Neural cell (in vitro differentiated cells): ENCODE results near the gene STOML3. TPM values are rescaled to one million over a fixed set of nuclear protein-coding genes. Genes with fewer than 3 reads are reported as not detected.

Experiments used
- H2AFZ ChIP-seq: fragments of 200-600, 300-800 bp; sonication (generic), shearing (Covaris generic); 2 replicates; pipeline ENCODE4 v1.6.0; 2014; ENCODE audit warnings: low read depth, mild to moderate bottlenecking, antibody characterized with exemption, low read length, moderate library complexity
- H3F3A ChIP-seq: fragments of 200-600 bp; shearing (Covaris generic); 2 replicates; pipeline ENCODE4 v1.6.1; 2016; ENCODE audit warnings: mild to moderate bottlenecking, moderate library complexity, mixed read lengths, antibody characterized with exemption, low read length; ENCODE audit not compliant: insufficient read depth, poor library complexity, severe bottlenecking
- H3K27ac ChIP-seq: fragments of 200-600, 300-800 bp; sonication (generic), shearing (Covaris generic); 2 replicates; pipeline ENCODE4 v1.5.1; 2014; ENCODE audit warnings: mild to moderate bottlenecking, low read length, moderate library complexity
- H3K27me3 ChIP-seq: fragments of 300-800, 200-600 bp; sonication (generic), shearing (Covaris generic); 2 replicates; pipeline ENCODE4 v1.6.0; 2014; ENCODE audit warnings: mild to moderate bottlenecking, low read depth, low read length, moderate library complexity; ENCODE audit not compliant: insufficient read depth
- H3K36me3 ChIP-seq: fragments of 300-800, 200-600 bp; sonication (generic), shearing (Covaris generic); 2 replicates; pipeline ENCODE4 v1.5.1; 2014; ENCODE audit warnings: mild to moderate bottlenecking, antibody characterized with exemption, low read length, moderate library complexity; ENCODE audit not compliant: insufficient read depth
- H3K4me2 ChIP-seq: fragments of 300-800, 200-600 bp; sonication (generic), shearing (Covaris generic); 2 replicates; pipeline ENCODE4 v1.6.0; 2014; ENCODE audit warnings: mild to moderate bottlenecking, low read length
- H3K4me3 ChIP-seq: fragments of 300-800, 200-600 bp; sonication (generic), shearing (Covaris generic); 2 replicates; pipeline ENCODE4 v1.5.1; 2014; ENCODE audit warnings: mild to moderate bottlenecking, low read length, moderate library complexity
- H3K79me2 ChIP-seq: fragments of 200-600 bp; shearing (Covaris generic); replicated peaks from 2 replicates; pipeline ENCODE4 v1.6.0; 2014; ENCODE audit warnings: mild to moderate bottlenecking, low read length, moderate library complexity; ENCODE audit not compliant: insufficient read depth
- H3K9ac ChIP-seq: fragments of 300-800, 200-600 bp; sonication (generic), shearing (Covaris generic); 2 replicates; pipeline ENCODE4 v1.6.1; 2016; ENCODE audit warnings: mild to moderate bottlenecking, low read length, mixed read lengths
- H3K9me2 ChIP-seq: fragments of 200-600 bp; shearing (Covaris generic); 2 replicates; pipeline ENCODE4 v1.6.1; 2016; ENCODE audit warnings: mild to moderate bottlenecking, low read length, mixed read lengths; ENCODE audit not compliant: insufficient read depth
- H3K9me3 ChIP-seq: fragments of 200-600, 300-800 bp; sonication (generic), shearing (Covaris generic); 2 replicates; pipeline ENCODE4 v1.6.1; 2016; ENCODE audit warnings: mild to moderate bottlenecking, mixed run types, low read length, moderate library complexity, mixed read lengths
- H4K20me1 ChIP-seq: fragments of 200-600 bp; shearing (Covaris generic); 2 replicates; pipeline ENCODE4 v1.6.1; 2016; ENCODE audit warnings: mild to moderate bottlenecking, mixed run types; ENCODE audit not compliant: insufficient read depth
- EP300 ChIP-seq: fragments of 450-650 bp; conservative IDR thresholded peaks from 2 replicates; pipeline ENCODE4 v1.6.1; 2014; ENCODE audit warnings: antibody characterized with exemption, mild to moderate bottlenecking, moderate library complexity; ENCODE audit not compliant: poor library complexity, severe bottlenecking
- EZH2 ChIP-seq: fragments of 200-600, 300-800 bp; shearing (Covaris generic), sonication (generic); IDR thresholded peaks from 2 replicates; pipeline ENCODE4 v1.6.1; 2014; ENCODE audit warnings: antibody characterized with exemption, low read length, borderline replicate concordance, mild to moderate bottlenecking; ENCODE audit not compliant: insufficient read depth, poor library complexity, severe bottlenecking
- MXI1 ChIP-seq: fragments of 450-650 bp; conservative IDR thresholded peaks from 2 replicates; pipeline ENCODE4 v1.6.1; 2014; ENCODE audit warnings: antibody characterized with exemption, mild to moderate bottlenecking; ENCODE audit not compliant: poor library complexity, severe bottlenecking
- POLR2AphosphoS5 ChIP-seq: IDR thresholded peaks from 2 replicates; pipeline ENCODE4 v1.6.1; 2012
- RAD21 ChIP-seq: fragments of 450-650 bp; conservative IDR thresholded peaks from 2 replicates; pipeline ENCODE4 v1.6.1; 2014; ENCODE audit warnings: antibody characterized with exemption, mild to moderate bottlenecking, moderate library complexity
- SMC3 ChIP-seq: fragments of 450-650 bp; conservative IDR thresholded peaks from 2 replicates; pipeline ENCODE4 v1.6.1; 2014; ENCODE audit warnings: antibody characterized with exemption, mild to moderate bottlenecking, moderate library complexity; ENCODE audit not compliant: poor library complexity
- TAF1 ChIP-seq: IDR thresholded peaks from 2 replicates; pipeline ENCODE4 v1.6.1; 2012; ENCODE audit warnings: low read depth
- polyA plus RNA-seq: library from polyadenylated mRNA; depleted of rRNA; stranded (reverse); fragments of >200 nt; gene quantifications from 2 replicates; pipeline ENCODE4 v1.2.3, GENCODE V29; 2014
- TF ChIP-seq, protein P1 (sequence below): fragments of 450-650 bp; IDR thresholded peaks from 2 replicates; pipeline ENCODE4 v1.5.1; 2014; ENCODE audit warnings: antibody characterized with exemption, mild to moderate bottlenecking, moderate library complexity; ENCODE audit not compliant: poor library complexity, severe bottlenecking
- TF ChIP-seq, protein P2 (sequence below): IDR thresholded peaks from 2 replicates; pipeline ENCODE4 v1.6.1; 2012; ENCODE audit warnings: borderline replicate concordance

STOML3 gene
- polyA plus RNA-seq, 1 donor from 2014 or later: not detected

DNA sequence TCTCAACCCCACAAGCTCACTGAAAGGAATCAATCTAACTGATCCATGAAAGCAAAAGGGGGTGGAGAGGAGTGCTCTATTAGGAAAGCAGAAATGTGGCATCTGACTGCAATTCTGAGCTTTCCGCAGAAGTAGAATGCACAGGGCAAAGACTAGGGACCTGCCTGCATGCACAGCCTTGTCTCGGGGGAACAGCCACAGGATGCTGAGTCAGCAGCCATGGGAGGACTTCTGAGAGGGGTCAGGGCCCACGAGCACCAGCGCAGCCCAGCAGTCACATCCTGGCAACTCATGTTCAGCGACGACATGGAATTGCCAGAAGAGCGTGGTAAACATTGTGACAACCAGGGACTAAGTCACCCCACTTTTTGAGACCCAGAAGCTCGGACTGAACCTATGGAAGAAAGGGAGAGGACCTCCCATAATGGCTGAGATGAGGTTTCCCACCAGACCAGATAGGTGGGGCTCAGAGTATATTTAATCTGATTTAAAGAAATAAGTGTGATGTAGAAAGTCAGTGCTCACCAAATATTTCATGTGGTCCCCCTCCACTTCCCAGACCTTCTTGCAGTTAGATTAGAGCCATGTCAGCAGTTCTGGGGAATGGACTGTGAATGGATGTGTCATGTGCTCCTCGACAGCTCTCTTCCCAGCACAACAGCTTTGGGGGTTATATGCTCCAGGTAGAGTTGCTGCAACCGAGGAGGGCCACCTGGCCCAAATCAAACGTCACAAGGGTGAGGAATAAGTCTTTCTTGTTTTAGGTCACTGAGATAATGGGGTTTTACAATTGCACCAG lies 32.6 kb downstream of the STOML3 start:
- Histone ChIP-seq H4K20me1 (no peaks in the 10 kb centered on the region), H3K36me3 (no peaks in the 10 kb centered on the region), H3K4me3 (no peak overlapping the region), H3K4me2 (no peak overlapping the region), H3K9me2 (no peaks in the 10 kb centered on the region), H2AFZ (no peak overlapping the region), H3K9me3 (no peaks in the 10 kb centered on the region), H3K79me2 (no peaks in the 10 kb centered on the region), H3K27me3 (no peaks in the 10 kb centered on the region), H3K27ac (no peak overlapping the region), H3K9ac (no peak overlapping the region), H3F3A (no peaks in the 10 kb centered on the region)
- TF ChIP-seq, protein P1, sequence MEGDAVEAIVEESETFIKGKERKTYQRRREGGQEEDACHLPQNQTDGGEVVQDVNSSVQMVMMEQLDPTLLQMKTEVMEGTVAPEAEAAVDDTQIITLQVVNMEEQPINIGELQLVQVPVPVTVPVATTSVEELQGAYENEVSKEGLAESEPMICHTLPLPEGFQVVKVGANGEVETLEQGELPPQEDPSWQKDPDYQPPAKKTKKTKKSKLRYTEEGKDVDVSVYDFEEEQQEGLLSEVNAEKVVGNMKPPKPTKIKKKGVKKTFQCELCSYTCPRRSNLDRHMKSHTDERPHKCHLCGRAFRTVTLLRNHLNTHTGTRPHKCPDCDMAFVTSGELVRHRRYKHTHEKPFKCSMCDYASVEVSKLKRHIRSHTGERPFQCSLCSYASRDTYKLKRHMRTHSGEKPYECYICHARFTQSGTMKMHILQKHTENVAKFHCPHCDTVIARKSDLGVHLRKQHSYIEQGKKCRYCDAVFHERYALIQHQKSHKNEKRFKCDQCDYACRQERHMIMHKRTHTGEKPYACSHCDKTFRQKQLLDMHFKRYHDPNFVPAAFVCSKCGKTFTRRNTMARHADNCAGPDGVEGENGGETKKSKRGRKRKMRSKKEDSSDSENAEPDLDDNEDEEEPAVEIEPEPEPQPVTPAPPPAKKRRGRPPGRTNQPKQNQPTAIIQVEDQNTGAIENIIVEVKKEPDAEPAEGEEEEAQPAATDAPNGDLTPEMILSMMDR: no peak

DNA sequence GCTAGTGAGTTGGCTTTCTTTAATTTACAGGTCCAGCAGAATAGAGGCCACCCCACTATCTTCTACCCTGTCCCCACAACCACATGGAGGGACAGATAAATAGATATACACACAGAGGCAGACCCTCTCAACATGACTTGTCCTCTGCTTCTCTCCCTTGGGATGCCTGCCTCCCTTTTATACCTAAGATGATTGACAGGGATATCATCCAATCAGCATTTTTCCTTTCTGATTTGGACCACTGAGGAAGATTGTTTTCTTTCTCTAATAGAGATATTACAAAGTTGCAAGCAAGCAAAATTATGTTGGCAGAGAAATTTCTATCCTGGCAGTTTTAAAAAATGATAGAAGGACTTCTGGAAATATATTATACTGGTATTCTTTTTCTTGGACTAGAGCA lies 35.8 kb downstream of the STOML3 start:
- H3K9ac ChIP-seq: no peak overlapping the region
- H2AFZ ChIP-seq: no peak overlapping the region
- no peaks in the 10 kb centered on the region for H4K20me1 ChIP-seq
- no peaks in the 10 kb centered on the region for H3K9me2 ChIP-seq
- H3F3A ChIP-seq: no peaks in the 10 kb centered on the region
- H3K4me2 ChIP-seq: no peak overlapping the region
- no peaks in the 10 kb centered on the region for H3K9me3 ChIP-seq
- no peak overlapping the region for H3K4me3 ChIP-seq
- H3K79me2 ChIP-seq: no peaks in the 10 kb centered on the region
- no peak overlapping the region for H3K27ac ChIP-seq
- no peaks in the 10 kb centered on the region for H3K36me3 ChIP-seq
- no peaks in the 10 kb centered on the region for H3K27me3 ChIP-seq
- TF ChIP-seq RAD21: no peak
- no peak for TF ChIP-seq MXI1
- no peak for TF ChIP-seq SMC3
- TF ChIP-seq EP300: no peak
- no peak for TF ChIP-seq TAF1
- no peak for TF ChIP-seq EZH2
- TF ChIP-seq POLR2AphosphoS5: no peak
- TF ChIP-seq, protein P1: no peak
- TF ChIP-seq, protein P2, sequence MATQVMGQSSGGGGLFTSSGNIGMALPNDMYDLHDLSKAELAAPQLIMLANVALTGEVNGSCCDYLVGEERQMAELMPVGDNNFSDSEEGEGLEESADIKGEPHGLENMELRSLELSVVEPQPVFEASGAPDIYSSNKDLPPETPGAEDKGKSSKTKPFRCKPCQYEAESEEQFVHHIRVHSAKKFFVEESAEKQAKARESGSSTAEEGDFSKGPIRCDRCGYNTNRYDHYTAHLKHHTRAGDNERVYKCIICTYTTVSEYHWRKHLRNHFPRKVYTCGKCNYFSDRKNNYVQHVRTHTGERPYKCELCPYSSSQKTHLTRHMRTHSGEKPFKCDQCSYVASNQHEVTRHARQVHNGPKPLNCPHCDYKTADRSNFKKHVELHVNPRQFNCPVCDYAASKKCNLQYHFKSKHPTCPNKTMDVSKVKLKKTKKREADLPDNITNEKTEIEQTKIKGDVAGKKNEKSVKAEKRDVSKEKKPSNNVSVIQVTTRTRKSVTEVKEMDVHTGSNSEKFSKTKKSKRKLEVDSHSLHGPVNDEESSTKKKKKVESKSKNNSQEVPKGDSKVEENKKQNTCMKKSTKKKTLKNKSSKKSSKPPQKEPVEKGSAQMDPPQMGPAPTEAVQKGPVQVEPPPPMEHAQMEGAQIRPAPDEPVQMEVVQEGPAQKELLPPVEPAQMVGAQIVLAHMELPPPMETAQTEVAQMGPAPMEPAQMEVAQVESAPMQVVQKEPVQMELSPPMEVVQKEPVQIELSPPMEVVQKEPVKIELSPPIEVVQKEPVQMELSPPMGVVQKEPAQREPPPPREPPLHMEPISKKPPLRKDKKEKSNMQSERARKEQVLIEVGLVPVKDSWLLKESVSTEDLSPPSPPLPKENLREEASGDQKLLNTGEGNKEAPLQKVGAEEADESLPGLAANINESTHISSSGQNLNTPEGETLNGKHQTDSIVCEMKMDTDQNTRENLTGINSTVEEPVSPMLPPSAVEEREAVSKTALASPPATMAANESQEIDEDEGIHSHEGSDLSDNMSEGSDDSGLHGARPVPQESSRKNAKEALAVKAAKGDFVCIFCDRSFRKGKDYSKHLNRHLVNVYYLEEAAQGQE: no peak
